Thyroid gland (tissue), 4 donors: ENCODE measurements around the gene RARA.

Experiments used
- CTCF ChIP-seq, 6 experiments: fragments of 200-600 bp in 3 of 6; fragments of 450-650 bp in 3 of 6; sonication (generic) in 3 of 6; IDR thresholded peaks; one replicate each; pipeline ENCODE4 v1.5.1; 2016 to 2019; ENCODE audit warnings: antibody characterized with exemption in 6 of 6, mild to moderate bottlenecking in 2 of 6, inconsistent platforms in 1 of 6, moderate library complexity in 1 of 6
- POLR2A ChIP-seq, 2 donors: fragments of 450-650 bp; IDR thresholded peaks; one replicate each; pipeline ENCODE4 v1.6.1; 2017; ENCODE audit warnings: antibody characterized with exemption in 2 of 2, mild to moderate bottlenecking in 2 of 2, moderate library complexity in 1 of 2

- TF ChIP-seq CTCF (IDR thresholded peaks at IDR 0.05) (no peak), POLR2A (IDR thresholded peaks at IDR 0.05) (no peak)
Observed at GRCh38 chr17:40303708-40304551, 5.0 kb upstream of the RARA start.
